ENCODE data around the gene ASTL. TPM values are rescaled to one million over a fixed set of nuclear protein-coding genes. Genes with fewer than 3 reads are reported as not detected.
A peak's percentile ranks its signal among the peaks of the same experiment; 100 is the strongest.

The ASTL gene
- total and polyA plus RNA-seq, 9 of the 15 experiments (the other 6 are each of a cell fraction or from before 2014, with no cell fraction given), result not detected

GRCh38 chr2:96180521-96180920 is 42.2 kb upstream of the ASTL start (continued):
- TF ChIP-seq ZHX1 (conservative IDR thresholded peaks at IDR 0.05; ENCODE audit: low read length) (no peak), MAFK (IDR thresholded peaks at IDR 0.05; ENCODE audit: low read length) (no peak), ERF (CRISPR knock-in tag; IDR thresholded peaks at IDR 0.05) (no peak), ZNF57 (CRISPR knock-in tag; IDR thresholded peaks at IDR 0.05) (no peak)

GRCh38 chr2:96180002-96180401 is 41.7 kb upstream of the ASTL start:
- no peaks in the 10 kb centered on the region for H3K4me1 ChIP-seq (replicated peaks in 1 of 2; ENCODE audit: control insufficient read depth in 2 of 2, insufficient read depth in 2 of 2, low read length in 2 of 2)
- H3K4me3 ChIP-seq, result no peak overlapping the region
- peaks cover 3 to 4% of the 10 kb centered on the region in 2 experiments; a peak in 3 of 5 replicates for H3K27me3 ChIP-seq (ENCODE audit: control insufficient read depth in 2 of 2, insufficient read depth in 2 of 2, low read length in 2 of 2)
- ChIA-PET POLR2A (interaction anchor here (1.0 to 1.4 kb wide), 2 partner anchors 20 to 22 kb away, joined by 3 to 4 read pairs; no protein-coding TSS in a partner anchor), CTCF (ENCODE audit: low intra/inter-chr PET ratio) (no interaction called here)
- ATAC-seq (no peak), FAIRE-seq (no peak), DNase-seq (ENCODE audit: extremely low read depth in 1 of 4, low spot score in 3 of 4) (no peak)
- H3K36me3 ChIP-seq (ENCODE audit: control insufficient read depth, insufficient read depth, low read length), result peaks cover 11% of the 10 kb centered on the region; the same call in 2 of the 3 replicates
- 86% methylated on average over 1 of the region's 1 CpG for WGBS (ENCODE audit: insufficient coverage, low coverage, missing lambda C conversion rate)
- H3K79me2 ChIP-seq (ENCODE audit: control insufficient read depth, insufficient read depth, low read length), result no peaks in the 10 kb centered on the region
- intact Hi-C loops (cut with micrococcal nuclease) (no loop called here), in situ Hi-C loops (cut with MboI) (no loop called here)
- no peak overlapping the region for H2AFZ ChIP-seq (ENCODE audit: low read depth, low read length)
- no peaks in the 10 kb centered on the region for H3K9me3 ChIP-seq (replicated peaks; ENCODE audit: control insufficient read depth, insufficient read depth, low read depth, low read length)
- no peak overlapping the region for H3K4me2 ChIP-seq (ENCODE audit: insufficient read depth, low read length)
- H3K9me1 ChIP-seq (ENCODE audit: control insufficient read depth, insufficient read depth, low read length), result no peaks in the 10 kb centered on the region
- no peak overlapping the region for H3K9ac ChIP-seq (ENCODE audit: insufficient read depth in 1 of 2, low read depth in 2 of 2, low read length in 2 of 2)
- H4K20me1 ChIP-seq (replicated peaks; ENCODE audit: control insufficient read depth, insufficient read depth, low read length), result no peaks in the 10 kb centered on the region; the same call in 1 of the 2 replicates
- TF ChIP-seq RBM14 (IDR thresholded peaks at IDR 0.05; ENCODE audit: borderline replicate concordance, insufficient read depth, low read depth, low read length) (no peak), ZNF121 (CRISPR knock-in tag; conservative IDR thresholded peaks at IDR 0.05) (peak; percentile 43; the same call in 1 of the 2 replicates)
- BruUV-seq (replicated peaks), result no TSS peak
- no peak overlapping the region for H3K27ac ChIP-seq (ENCODE audit: extremely low read depth, low read depth, low read length)
